H1 (cell line): ENCODE results near the gene DKK3. TPM values are rescaled to one million over a fixed set of nuclear protein-coding genes. Genes with fewer than 3 reads are reported as not detected.
A peak's percentile ranks its signal among the peaks of the same experiment; 100 is the strongest.

Source experiments
- CTCF ChIA-PET: fragments of 300-600 bp; sonication (Branson Sonifier 250); formaldehyde crosslinking; loops from one replicate; lab custom pipeline; 2021; ENCODE audit not compliant: partially characterized antibody; lab: Charles Lee
- POLR2A ChIA-PET: fragments of 300-600 bp; sonication (Branson Sonifier 250); formaldehyde crosslinking; loops from one replicate; lab custom pipeline; 2021; ENCODE audit warnings: inconsistent platforms; ENCODE audit not compliant: partially characterized antibody; lab: Charles Lee
- DNase-seq, 2 experiments: peaks; one replicate each; pipeline versions ENCODE4 v3.0.0 to v3.0.0-alpha.2; 2010 to 2022; ENCODE audit warnings: low spot score in 2 of 2, low read depth in 1 of 2, mixed read lengths in 1 of 2
- FAIRE-seq: peaks from 2 replicates; lab custom pipeline; 2011; peaks lifted over from hg19 to GRCh38; lab: Jason Lieb, UNC
- H2AFZ ChIP-seq: 2 replicates; pipeline ENCODE4 v1.8.1; 2012; ENCODE audit warnings: low read length, inconsistent platforms
- H2AK5ac ChIP-seq: 2 replicates; pipeline ENCODE4 v1.6.1; 2013; ENCODE audit warnings: low read depth, low read length
- H2BK120ac ChIP-seq: replicated peaks from 2 replicates; pipeline ENCODE3; 2013; ENCODE audit warnings: low read depth, low read length, inconsistent platforms
- H2BK12ac ChIP-seq: 2 replicates; pipeline ENCODE4 v1.6.1; 2013; ENCODE audit warnings: low read depth, low read length
- H2BK15ac ChIP-seq: 2 replicates; pipeline ENCODE4 v1.6.1; 2013; ENCODE audit warnings: low read length
- H2BK20ac ChIP-seq: 2 replicates; pipeline ENCODE4 v1.6.1; 2013; ENCODE audit warnings: low read length
- H2BK5ac ChIP-seq: 2 replicates; pipeline ENCODE4 v1.6.1; 2013; ENCODE audit warnings: low read depth, low read length
- H3K14ac ChIP-seq: 2 replicates; pipeline ENCODE4 v1.6.1; 2013; ENCODE audit warnings: inconsistent platforms; ENCODE audit not compliant: insufficient read length
- H3K18ac ChIP-seq: 2 replicates; pipeline ENCODE4 v1.6.1; 2013; ENCODE audit warnings: low read length; ENCODE audit errors: extremely low read depth
- H3K23ac ChIP-seq: 2 replicates; pipeline ENCODE4 v1.6.1; 2013; ENCODE audit warnings: inconsistent platforms; ENCODE audit not compliant: insufficient read length
- H3K23me2 ChIP-seq: 2 replicates; pipeline ENCODE4 v1.6.1; 2013; ENCODE audit warnings: low read depth, low read length
- H3K27ac ChIP-seq: 2 replicates; pipeline ENCODE4 v1.6.1; 2011; ENCODE audit warnings: low read depth, low read length, inconsistent platforms
- H3K27me3 ChIP-seq, 4 experiments: replicated peaks in 1 of 4; 1 replicate in 1 of 4; 2 replicates in 3 of 4; pipeline versions ENCODE4 v1.6.1 to v1.8.1; 2011 to 2013; ENCODE audit warnings: low read length in 3 of 4, mild to moderate bottlenecking in 3 of 4, inconsistent platforms in 2 of 4, mixed read lengths in 2 of 4, moderate library complexity in 1 of 4; ENCODE audit not compliant: control insufficient read depth in 3 of 4, insufficient read depth in 3 of 4; ENCODE audit errors: extremely low read depth in 1 of 4
- H3K36me3 ChIP-seq, 4 experiments: 2 replicates each; pipeline versions ENCODE4 v1.6.1 to v1.8.1; 2011 to 2013; ENCODE audit warnings: mild to moderate bottlenecking in 4 of 4, low read length in 3 of 4, moderate library complexity in 2 of 4, control low read depth in 1 of 4, inconsistent platforms in 1 of 4; ENCODE audit not compliant: insufficient read depth in 4 of 4, control insufficient read depth in 2 of 4
- H3K4ac ChIP-seq: replicated peaks from 2 replicates; pipeline ENCODE3; 2013; ENCODE audit warnings: low read length, low read depth, mixed read lengths, inconsistent platforms; ENCODE audit not compliant: insufficient read length
- H3K4me1 ChIP-seq, 4 experiments: replicated peaks in 1 of 4; 1 replicate in 1 of 4; 2 replicates in 3 of 4; pipeline versions ENCODE4 v1.6.1 to v1.8.1; 2011 to 2013; ENCODE audit warnings: low read length in 3 of 4, inconsistent platforms in 2 of 4, mixed read lengths in 1 of 4; ENCODE audit not compliant: insufficient read depth in 4 of 4, control insufficient read depth in 3 of 4
- H3K4me2 ChIP-seq, 2 experiments: 2 replicates each; pipeline versions ENCODE4 v1.6.1 to v1.8.1; 2011 to 2013; ENCODE audit warnings: low read depth in 2 of 2, low read length in 2 of 2, control low read depth in 1 of 2, inconsistent platforms in 1 of 2, mild to moderate bottlenecking in 1 of 2; ENCODE audit not compliant: insufficient read depth in 1 of 2
- H3K4me3 ChIP-seq, 4 experiments: fragments of 200-600, 300-600 bp in 1 of 4; sonication (generic), shearing (Covaris generic), sonication (Bioruptor Twin) in 1 of 4; 2 replicates each; pipeline versions ENCODE4 v1.5.1 to v1.8.1; 2011 to 2016; ENCODE audit warnings: low read length in 4 of 4, low read depth in 3 of 4, control low read depth in 2 of 4, inconsistent platforms in 2 of 4, mild to moderate bottlenecking in 2 of 4, mixed read lengths in 1 of 4, moderate library complexity in 1 of 4; ENCODE audit not compliant: insufficient read depth in 2 of 4; ENCODE audit errors: extremely low read depth in 1 of 4
- H3K56ac ChIP-seq: replicated peaks from 2 replicates; pipeline ENCODE3; 2013; ENCODE audit warnings: low read depth, mild to moderate bottlenecking, mixed read lengths, low read length, inconsistent platforms; ENCODE audit not compliant: insufficient read length
- H3K79me1 ChIP-seq: 2 replicates; pipeline ENCODE4 v1.6.1; 2013; ENCODE audit warnings: low read depth, low read length, control low read depth
- H3K79me2 ChIP-seq, 2 experiments: 2 replicates each; pipeline versions ENCODE4 v1.6.1 to v1.8.1; 2012 to 2013; ENCODE audit warnings: low read length in 2 of 2, mild to moderate bottlenecking in 2 of 2, inconsistent platforms in 1 of 2; ENCODE audit not compliant: insufficient read depth in 2 of 2, control insufficient read depth in 1 of 2
- H3K9ac ChIP-seq, 4 experiments: replicated peaks in 1 of 4; 1 replicate in 1 of 4; 2 replicates in 3 of 4; pipeline versions ENCODE4 v1.6.1 to v1.8.1; 2011 to 2013; ENCODE audit warnings: low read depth in 3 of 4, low read length in 3 of 4, control low read depth in 2 of 4, mild to moderate bottlenecking in 2 of 4, moderate library complexity in 2 of 4, inconsistent platforms in 1 of 4; ENCODE audit errors: extremely low read depth in 1 of 4
- H3K9me3 ChIP-seq, 2 experiments: 2 replicates each; pipeline versions ENCODE4 v1.6.1 to v1.8.1; 2012 to 2013; ENCODE audit warnings: mild to moderate bottlenecking in 2 of 2, moderate library complexity in 2 of 2, control low read depth in 1 of 2, inconsistent platforms in 1 of 2, low read depth in 1 of 2, low read length in 1 of 2, mixed read lengths in 1 of 2; ENCODE audit not compliant: insufficient read depth in 2 of 2
- H4K20me1 ChIP-seq, 2 experiments: replicated peaks in 1 of 2; 2 replicates each; pipeline versions ENCODE3 to v1.8.1; 2011 to 2013; ENCODE audit warnings: inconsistent platforms in 2 of 2, low read length in 2 of 2, mild to moderate bottlenecking in 1 of 2; ENCODE audit not compliant: insufficient read depth in 2 of 2, control insufficient read depth in 1 of 2
- H4K5ac ChIP-seq: 2 replicates; pipeline ENCODE4 v1.6.1; 2013; ENCODE audit warnings: low read length, low read depth, mixed read lengths, inconsistent platforms; ENCODE audit not compliant: insufficient read length
- H4K8ac ChIP-seq: 2 replicates; pipeline ENCODE4 v1.8.0; 2013; ENCODE audit warnings: mild to moderate bottlenecking, moderate library complexity, low read length, inconsistent platforms; ENCODE audit not compliant: insufficient read depth; ENCODE audit errors: extremely low read depth
- H4K91ac ChIP-seq: replicated peaks from 2 replicates; pipeline ENCODE3; 2013; ENCODE audit warnings: low read length, mixed read lengths, inconsistent platforms; ENCODE audit not compliant: insufficient read length
- RAD21 ChIP-seq, 2 experiments: IDR thresholded peaks in 1 of 2; conservative IDR thresholded peaks in 1 of 2; 2 replicates each; pipeline ENCODE4 v1.6.1; 2011; ENCODE audit warnings: low read depth in 2 of 2, low read length in 2 of 2, improper control_type of control experiment in 1 of 2, inconsistent platforms in 1 of 2, mild to moderate bottlenecking in 1 of 2, moderate library complexity in 1 of 2
- SIRT6 ChIP-seq: IDR thresholded peaks from one replicate; pipeline ENCODE4 v1.7.1; 2012; ENCODE audit warnings: low read length, inconsistent platforms
- WGBS, 2 experiments: shearing (Covaris generic) in 1 of 2; methylation state at CpG; one replicate each; pipeline versions ENCODE4 v1.1.6 to v1.1.7; 2013 to 2015; ENCODE audit warnings: low lambda C conversion rate in 2 of 2, mixed read lengths in 2 of 2, inconsistent platforms in 1 of 2, low coverage in 1 of 2, missing lambda C conversion rate in 1 of 2; ENCODE audit not compliant: insufficient replicate concordance in 2 of 2, insufficient coverage in 1 of 2, insufficient read length in 1 of 2; ENCODE audit errors: extremely low coverage in 1 of 2, missing lambda C conversion rate in 1 of 2; 5-methylcytosine and 5-hydroxymethylcytosine counted together
- polyA plus RNA-seq, 7 experiments: library from polyadenylated mRNA; depleted of rRNA in 3 of 7; stranded (reverse) in 5 of 7; unstranded in 2 of 7; fragments of >200 nt in 5 of 7; fragments of 200-250 nt in 2 of 7; gene quantifications; 1 replicate in 5 of 7; 2 replicates in 1 of 7; 4 replicates in 1 of 7; pipeline versions ENCODE4 v1.2.1 to v1.2.3, GENCODE V29; 2011 to 2013; ENCODE audit warnings: missing spikeins in 2 of 7, mixed read lengths in 2 of 7
- total RNA-seq: library from RNA; stranded (reverse); fragmentation: NEBNext Ultra II Directional; extraction: Animal tissue kit (Norgen Biotek cat#: 25700); gene quantifications from 2 replicates; pipeline ENCODE4 v1.2.1, GENCODE V29; 2021

The DKK3 gene
- total and polyA plus RNA-seq, 2 of the 8 experiments (the other 6 are each of a cell fraction or from before 2014, with no cell fraction given) = 30.0 to 40.1 TPM

- WGBS, 2 experiments = 85% methylated on average over 2 of the region's 2 CpGs; no CpG with 5 or more reads in 1 of the 2 experiments
- no peaks in the 10 kb centered on the region for H3K79me1 ChIP-seq
Observed at GRCh38 chr11:12016246-12016645, 7.8 kb upstream of the DKK3 start.

More at GRCh38 chr11:12016246-12016645, 7.8 kb upstream of the DKK3 start:
- H4K20me1 ChIP-seq = no peaks in the 10 kb centered on the region
- no peaks in the 10 kb centered on the region for H3K79me2 ChIP-seq
- ChIA-PET CTCF (interaction anchor here (1.5 to 3.3 kb wide), 2 partner anchors 49 to 50 kb away, joined by 5 to 12 read pairs; no protein-coding TSS in a partner anchor), POLR2A (no interaction called here)
- H4K91ac ChIP-seq = no peak overlapping the region
- H2BK5ac ChIP-seq = no peak overlapping the region
- no peak overlapping the region for H3K4me2 ChIP-seq
- no peak overlapping the region for H2BK12ac ChIP-seq
- no peak overlapping the region for H3K4me3 ChIP-seq
- no peak overlapping the region for H2BK20ac ChIP-seq
- no peak overlapping the region for H3K23ac ChIP-seq
- no peak overlapping the region for H3K18ac ChIP-seq
- no peak overlapping the region for H2AFZ ChIP-seq
- no peak overlapping the region for H3K4ac ChIP-seq
- no peaks in the 10 kb centered on the region for H3K23me2 ChIP-seq
- H3K14ac ChIP-seq = no peak overlapping the region
- H2BK120ac ChIP-seq = no peak overlapping the region
- H4K8ac ChIP-seq = no peak overlapping the region
- H3K56ac ChIP-seq = no peak overlapping the region
- no peak overlapping the region for H4K5ac ChIP-seq
- H3K27me3 ChIP-seq = no peaks in the 10 kb centered on the region
- no peak for FAIRE-seq
- H3K27ac ChIP-seq = no peak overlapping the region
- no peaks in the 10 kb centered on the region for H3K9me3 ChIP-seq
- H3K9ac ChIP-seq = no peak overlapping the region
- no peak overlapping the region for H2AK5ac ChIP-seq
- TF ChIP-seq RAD21 (IDR thresholded peaks at IDR 0.05 in 1 of 2, conservative IDR thresholded peaks at IDR 0.05 in 1 of 2; ENCODE audit: low read depth in 2 of 2, low read length in 2 of 2) (peak; percentile 21 to 25; a peak in 2 of 4 replicates), SIRT6 (no peak)
- H2BK15ac ChIP-seq = no peak overlapping the region
- H3K4me1 ChIP-seq = peaks cover 0 to 3% (median 0%) of the 10 kb centered on the region in 4 experiments; a peak in 2 of 7 replicates
- no peak for DNase-seq
- no peaks in the 10 kb centered on the region for H3K36me3 ChIP-seq
